ENCODE measurements around the gene GLIS2.

GRCh38 chr16:4288148-4288921 is 27.5 kb upstream of the GLIS2 start:
- TF ChIP-seq CTCF (conservative IDR thresholded peaks at IDR 0.05; ENCODE audit: low read depth, low read length) (peak; percentile 73), FOS (IDR thresholded peaks at IDR 0.05; ENCODE audit: low read depth, low read length) (no peak), MXI1 (IDR thresholded peaks at IDR 0.05; ENCODE audit: borderline replicate concordance, low read depth, low read length) (no peak), RFX5 (IDR thresholded peaks at IDR 0.05; ENCODE audit: low read depth, low read length) (no peak), RCOR1 (IDR thresholded peaks at IDR 0.05; ENCODE audit: insufficient replicate concordance, low read length) (peak; percentile 63)

Measured in IMR-90 (cell line).